Astrocyte (in vitro differentiated cells and primary cell): ENCODE measurements around the gene C2orf42. TPM values are rescaled to one million over a fixed set of nuclear protein-coding genes. Genes with fewer than 3 reads are reported as not detected.

Experiments used
- DNase-seq: peaks from one replicate; pipeline ENCODE4 v3.0.0-alpha.2; 2010; ENCODE audit warnings: low read depth
- FAIRE-seq: peaks from 2 replicates; lab custom pipeline; 2011; peaks lifted over from hg19 to GRCh38; lab: Jason Lieb, UNC
- H2AFZ ChIP-seq: 2 replicates; pipeline ENCODE4 v1.6.0; 2012; ENCODE audit warnings: low read depth, low read length, inconsistent platforms
- H3K27ac ChIP-seq: 2 replicates; pipeline ENCODE4 v1.5.1; 2011; ENCODE audit warnings: low read depth, low read length, inconsistent platforms
- H3K27me3 ChIP-seq: 2 replicates; pipeline ENCODE4 v1.6.0; 2011; ENCODE audit warnings: low read length, inconsistent platforms; ENCODE audit not compliant: insufficient read depth
- H3K36me3 ChIP-seq: 2 replicates; pipeline ENCODE4 v1.5.1; 2011; ENCODE audit warnings: low read length, inconsistent platforms; ENCODE audit not compliant: insufficient read depth
- H3K4me1 ChIP-seq: 2 replicates; pipeline ENCODE4 v1.5.1; 2011; ENCODE audit warnings: low read length, inconsistent platforms; ENCODE audit not compliant: insufficient read depth
- H3K4me2 ChIP-seq: 2 replicates; pipeline ENCODE4 v1.6.0; 2012; ENCODE audit warnings: low read length, inconsistent platforms
- H3K4me3 ChIP-seq: 2 replicates; pipeline ENCODE4 v1.5.1; 2011; ENCODE audit warnings: low read depth, mild to moderate bottlenecking, low read length, inconsistent platforms; ENCODE audit not compliant: insufficient read depth
- H3K79me2 ChIP-seq: 2 replicates; pipeline ENCODE4 v1.6.0; 2012; ENCODE audit warnings: mild to moderate bottlenecking, low read length, inconsistent platforms; ENCODE audit not compliant: insufficient read depth
- H3K9ac ChIP-seq: 2 replicates; pipeline ENCODE4 v1.6.0; 2012; ENCODE audit warnings: mild to moderate bottlenecking, low read length, inconsistent platforms
- H3K9me3 ChIP-seq: 2 replicates; pipeline ENCODE4 v1.5.1; 2012; ENCODE audit warnings: low read depth, mild to moderate bottlenecking, low read length, inconsistent platforms; ENCODE audit not compliant: insufficient read depth
- H4K20me1 ChIP-seq: 2 replicates; pipeline ENCODE4 v1.6.0; 2012; ENCODE audit warnings: low read length, inconsistent platforms; ENCODE audit not compliant: insufficient read depth
- H3K27ac Mint-ChIP-seq: one replicate; pipeline ENCODE4 v1.8.0; 2021; ENCODE audit warnings: mild to moderate bottlenecking, mixed read lengths; ENCODE audit not compliant: unreplicated experiment
- H3K27me3 Mint-ChIP-seq: one replicate; pipeline ENCODE4 v1.8.0; 2021; ENCODE audit warnings: low read depth, mixed read lengths; ENCODE audit not compliant: unreplicated experiment
- H3K36me3 Mint-ChIP-seq: one replicate; pipeline ENCODE4 v1.8.0; 2021; ENCODE audit warnings: low read depth, mixed read lengths; ENCODE audit not compliant: unreplicated experiment
- H3K4me1 Mint-ChIP-seq: one replicate; pipeline ENCODE4 v1.8.0; 2021; ENCODE audit warnings: low read depth, mixed read lengths; ENCODE audit not compliant: unreplicated experiment
- H3K4me3 Mint-ChIP-seq: one replicate; pipeline ENCODE4 v1.8.0; 2021; ENCODE audit warnings: mild to moderate bottlenecking, moderate library complexity, mixed read lengths; ENCODE audit not compliant: unreplicated experiment
- H3K9me3 Mint-ChIP-seq: one replicate; pipeline ENCODE4 v1.8.0; 2021; ENCODE audit warnings: mild to moderate bottlenecking, mixed read lengths; ENCODE audit not compliant: unreplicated experiment
- CTCF ChIP-seq: IDR thresholded peaks from 2 replicates; pipeline ENCODE4 v1.5.1; 2011; ENCODE audit warnings: low read depth, mild to moderate bottlenecking, inconsistent platforms, low read length, moderate library complexity; ENCODE audit not compliant: insufficient read depth
- EZH2 ChIP-seq: IDR thresholded peaks from 2 replicates; pipeline ENCODE4 v1.6.1; 2012; ENCODE audit warnings: mild to moderate bottlenecking, low read length, inconsistent platforms; ENCODE audit not compliant: insufficient read depth
- total RNA-seq: library from RNA; stranded (reverse); gene quantifications from 2 replicates; pipeline ENCODE4 v1.2.1, GENCODE V29; 2021

C2orf42 gene
- total RNA-seq, 1 donor from 2014 or later, result 20.7 TPM

- Histone ChIP-seq H3K4me1 (peaks cover 7% of the 10 kb centered on the region), H3K27ac (no peak overlapping the region), H2AFZ (no peak overlapping the region), H3K27me3 (no peaks in the 10 kb centered on the region), H4K20me1 (no peaks in the 10 kb centered on the region), H3K9ac (no peak overlapping the region), H3K4me2 (no peak overlapping the region), H3K36me3 (no peaks in the 10 kb centered on the region), H3K79me2 (no peaks in the 10 kb centered on the region), H3K4me3 (no peak overlapping the region), H3K9me3 (no peaks in the 10 kb centered on the region)
- TF ChIP-seq CTCF (no peak), EZH2 (no peak)
- H3K36me3 Mint-ChIP-seq, result no peaks in the 10 kb centered on the region
- no peak for FAIRE-seq
- no peaks in the 10 kb centered on the region for H3K27me3 Mint-ChIP-seq
- no peak overlapping the region for H3K4me3 Mint-ChIP-seq
- DNase-seq, result no peak
- H3K27ac Mint-ChIP-seq, result no peak overlapping the region
- H3K9me3 Mint-ChIP-seq, result no peaks in the 10 kb centered on the region
- H3K4me1 Mint-ChIP-seq, result peaks cover 20% of the 10 kb centered on the region
Observed at GRCh38 chr2:70116936-70117552, 73.8 kb downstream of the C2orf42 start.

DNA sequence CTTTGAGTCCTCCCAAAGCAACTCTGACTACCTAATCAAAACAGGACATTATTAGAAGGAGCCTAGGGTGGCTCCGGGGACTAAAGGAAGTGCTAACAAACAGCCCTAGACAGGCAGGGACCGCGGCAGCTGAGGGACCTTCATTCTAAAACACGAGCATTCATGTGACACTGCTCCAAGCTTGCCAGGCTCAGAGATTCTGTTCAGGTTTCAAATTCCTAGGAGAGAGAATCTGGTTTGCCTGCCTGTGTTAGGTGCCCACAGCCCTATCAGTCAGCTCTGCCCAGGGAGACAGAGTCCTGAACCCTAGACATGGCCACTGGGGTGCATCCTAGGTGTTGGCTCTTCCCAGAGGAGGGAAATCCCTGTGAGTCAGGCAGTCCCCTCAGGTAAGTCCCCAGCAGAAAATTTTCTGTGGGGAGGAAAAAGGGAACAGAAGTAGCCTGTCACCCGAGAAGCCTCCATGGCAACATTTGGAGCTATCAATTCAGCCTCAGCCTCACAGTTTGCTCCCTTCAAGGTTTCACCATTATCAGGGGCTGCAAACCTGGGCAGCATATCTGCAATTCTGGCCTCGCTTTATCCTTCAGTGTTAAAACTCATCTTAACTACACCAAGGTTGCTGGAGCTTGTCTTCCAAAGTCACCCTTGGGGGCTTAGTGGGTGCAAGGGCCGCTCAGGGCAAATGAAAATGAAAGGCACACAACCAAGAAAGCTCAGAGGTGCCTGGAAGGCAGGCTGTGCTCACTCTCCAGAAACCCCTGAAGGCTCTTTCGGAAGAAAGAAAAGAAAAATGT, 75.0 kb downstream of the C2orf42 start:
- Histone ChIP-seq H3K4me3 (no peak overlapping the region), H3K36me3 (no peaks in the 10 kb centered on the region), H3K4me1 (peaks cover 12% of the 10 kb centered on the region), H3K9ac (no peak overlapping the region), H3K27ac (no peak overlapping the region), H3K9me3 (no peaks in the 10 kb centered on the region), H3K27me3 (no peaks in the 10 kb centered on the region), H3K79me2 (no peaks in the 10 kb centered on the region), H3K4me2 (no peak overlapping the region), H4K20me1 (no peaks in the 10 kb centered on the region), H2AFZ (no peak overlapping the region)
- Mint-ChIP-seq H3K4me3 (no peak overlapping the region), H3K9me3 (no peaks in the 10 kb centered on the region), H3K27me3 (no peaks in the 10 kb centered on the region), H3K27ac (no peak overlapping the region), H3K36me3 (no peaks in the 10 kb centered on the region), H3K4me1 (peaks cover 24% of the 10 kb centered on the region)
- DNase-seq (no peak), FAIRE-seq (no peak)
- TF ChIP-seq CTCF, result no peak
